Measurements from ENCODE around the gene NRF1.

The NRF1 gene

DNA sequence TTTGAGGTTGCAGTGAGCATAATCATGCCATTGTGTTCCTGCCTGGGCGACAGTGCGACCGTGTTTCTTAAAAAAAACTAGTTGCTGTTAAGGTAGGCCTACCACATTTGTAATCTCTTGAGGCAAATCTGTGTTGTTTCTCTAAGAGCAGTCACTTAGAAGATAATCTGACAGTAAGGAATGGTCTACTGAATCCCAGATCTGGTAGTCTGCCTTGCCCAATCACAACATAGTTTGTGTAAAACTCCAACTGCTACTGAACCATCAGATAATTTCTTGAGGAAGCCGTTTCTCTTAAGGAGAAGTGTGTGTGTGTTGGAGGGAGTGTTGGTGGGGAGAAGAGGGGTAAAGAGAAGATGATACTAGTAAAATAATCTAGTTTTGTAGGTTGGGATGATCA lies 5.0 kb downstream of the NRF1 start:
- H2AFZ ChIP-seq (ENCODE audit: low read length) = no peak overlapping the region
- H3K27me3 ChIP-seq (ENCODE audit: insufficient read depth, low read length) = no peaks in the 10 kb centered on the region
- H4K20me1 ChIP-seq (ENCODE audit: insufficient read depth, low read length) = no peaks in the 10 kb centered on the region
- peak overlapping the region; percentile 13; the same call in 1 of the 2 replicates for H3K9ac ChIP-seq (ENCODE audit: low read length)
- H3K4me3 ChIP-seq (ENCODE audit: low read depth, low read length, poor library complexity, severe bottlenecking) = no peak overlapping the region
- peak overlapping the region; percentile 88 for H3K27ac ChIP-seq (ENCODE audit: low read depth, low read length, poor library complexity, severe bottlenecking)
- H3K9me2 ChIP-seq (ENCODE audit: low read depth, low read length) = no peaks in the 10 kb centered on the region
- peaks cover 5% of the 10 kb centered on the region for H3K36me3 ChIP-seq (ENCODE audit: insufficient read depth, low read length)
- TF ChIP-seq EZH2 (IDR thresholded peaks at IDR 0.05; ENCODE audit: borderline replicate concordance, low read length) = no peak
- TF ChIP-seq, protein P1, sequence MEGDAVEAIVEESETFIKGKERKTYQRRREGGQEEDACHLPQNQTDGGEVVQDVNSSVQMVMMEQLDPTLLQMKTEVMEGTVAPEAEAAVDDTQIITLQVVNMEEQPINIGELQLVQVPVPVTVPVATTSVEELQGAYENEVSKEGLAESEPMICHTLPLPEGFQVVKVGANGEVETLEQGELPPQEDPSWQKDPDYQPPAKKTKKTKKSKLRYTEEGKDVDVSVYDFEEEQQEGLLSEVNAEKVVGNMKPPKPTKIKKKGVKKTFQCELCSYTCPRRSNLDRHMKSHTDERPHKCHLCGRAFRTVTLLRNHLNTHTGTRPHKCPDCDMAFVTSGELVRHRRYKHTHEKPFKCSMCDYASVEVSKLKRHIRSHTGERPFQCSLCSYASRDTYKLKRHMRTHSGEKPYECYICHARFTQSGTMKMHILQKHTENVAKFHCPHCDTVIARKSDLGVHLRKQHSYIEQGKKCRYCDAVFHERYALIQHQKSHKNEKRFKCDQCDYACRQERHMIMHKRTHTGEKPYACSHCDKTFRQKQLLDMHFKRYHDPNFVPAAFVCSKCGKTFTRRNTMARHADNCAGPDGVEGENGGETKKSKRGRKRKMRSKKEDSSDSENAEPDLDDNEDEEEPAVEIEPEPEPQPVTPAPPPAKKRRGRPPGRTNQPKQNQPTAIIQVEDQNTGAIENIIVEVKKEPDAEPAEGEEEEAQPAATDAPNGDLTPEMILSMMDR (IDR thresholded peaks at IDR 0.05; ENCODE audit: low read length) = no peak
- peaks cover 57% of the 10 kb centered on the region for H3K4me1 ChIP-seq (ENCODE audit: insufficient read depth, low read length, severe bottlenecking)
- H3K4me2 ChIP-seq (ENCODE audit: low read length) = peak overlapping the region; percentile 27; the same call in 1 of the 2 replicates
- H3K79me2 ChIP-seq (ENCODE audit: insufficient read depth, low read length) = peaks cover 90% of the 10 kb centered on the region
- H3F3A ChIP-seq (ENCODE audit: insufficient read depth, low read length) = no peaks in the 10 kb centered on the region; the same call in 1 of the 2 replicates
- no peaks in the 10 kb centered on the region for H3K9me3 ChIP-seq (ENCODE audit: low read length)

DNA sequence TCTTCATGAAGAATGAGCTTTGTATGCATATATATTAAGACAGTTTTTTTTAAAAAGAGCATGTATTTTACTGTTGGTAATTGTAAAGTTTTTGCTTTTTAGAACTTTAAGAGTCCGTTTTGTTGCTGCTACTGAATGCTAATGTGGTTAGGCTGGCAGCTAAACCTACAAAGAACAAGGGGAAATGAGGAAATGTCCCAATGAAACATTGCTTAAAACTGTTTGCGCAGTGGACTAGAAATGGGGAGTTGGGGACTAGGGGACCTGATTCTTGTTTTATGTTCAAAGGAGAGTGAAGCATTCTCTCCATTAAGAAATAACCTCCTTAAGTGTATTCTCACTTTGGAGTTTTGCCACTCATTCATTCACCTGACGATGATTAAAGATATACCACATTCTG lies 5.7 kb downstream of the NRF1 start:
- no peaks in the 10 kb centered on the region for H4K20me1 ChIP-seq (ENCODE audit: insufficient read depth, low read length)

DNA sequence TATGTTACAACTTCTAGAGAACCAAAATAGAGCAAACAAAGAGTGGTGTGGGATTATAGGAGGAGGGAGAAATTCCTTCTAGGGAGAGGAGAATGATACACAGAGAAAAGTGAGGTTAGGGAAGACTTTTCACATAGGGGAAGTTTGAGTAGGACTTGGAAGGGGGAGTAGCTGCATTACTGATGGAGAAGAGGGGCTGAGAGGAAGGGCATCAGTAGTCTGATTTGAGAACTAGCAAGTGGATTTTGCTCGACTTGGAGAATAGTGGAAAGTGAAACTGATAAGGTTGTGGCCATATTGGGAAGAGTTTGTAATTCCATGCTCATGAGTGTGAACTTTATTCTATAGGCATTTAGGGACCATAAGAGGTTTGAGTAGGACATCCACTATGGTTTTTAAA lies 6.1 kb downstream of the NRF1 start:
- Histone ChIP-seq H3K36me3 (ENCODE audit: insufficient read depth, low read length) (peaks cover 5% of the 10 kb centered on the region), H2AFZ (ENCODE audit: low read length) (no peak overlapping the region), H3K79me2 (ENCODE audit: insufficient read depth, low read length) (peaks cover 96% of the 10 kb centered on the region), H3K27ac (ENCODE audit: low read depth, low read length, poor library complexity, severe bottlenecking) (no peak overlapping the region), H3F3A (ENCODE audit: insufficient read depth, low read length) (no peaks in the 10 kb centered on the region; the same call in 1 of the 2 replicates), H3K27me3 (ENCODE audit: insufficient read depth, low read length) (no peaks in the 10 kb centered on the region), H4K20me1 (ENCODE audit: insufficient read depth, low read length) (no peaks in the 10 kb centered on the region), H3K9ac (ENCODE audit: low read length) (no peak overlapping the region), H3K4me2 (ENCODE audit: low read length) (no peak overlapping the region; the same call in 1 of the 2 replicates), H3K9me2 (ENCODE audit: low read depth, low read length) (no peaks in the 10 kb centered on the region), H3K4me3 (ENCODE audit: low read depth, low read length, poor library complexity, severe bottlenecking) (no peak overlapping the region), H3K9me3 (ENCODE audit: low read length) (no peaks in the 10 kb centered on the region), H3K4me1 (ENCODE audit: insufficient read depth, low read length, severe bottlenecking) (peaks cover 59% of the 10 kb centered on the region)
- TF ChIP-seq, protein P1 (IDR thresholded peaks at IDR 0.05; ENCODE audit: low read length) = no peak
- TF ChIP-seq EZH2 (IDR thresholded peaks at IDR 0.05; ENCODE audit: borderline replicate concordance, low read length) = no peak

More for the DNA sequence above, 5.7 kb downstream of the NRF1 start:
- peaks cover 57% of the 10 kb centered on the region for H3K4me1 ChIP-seq (ENCODE audit: insufficient read depth, low read length, severe bottlenecking)
- no peaks in the 10 kb centered on the region for H3K9me3 ChIP-seq (ENCODE audit: low read length)
- H3K4me2 ChIP-seq (ENCODE audit: low read length) = no peak overlapping the region; the same call in 1 of the 2 replicates
- H2AFZ ChIP-seq (ENCODE audit: low read length) = no peak overlapping the region
- peaks cover 5% of the 10 kb centered on the region for H3K36me3 ChIP-seq (ENCODE audit: insufficient read depth, low read length)
- TF ChIP-seq, protein P1 (IDR thresholded peaks at IDR 0.05; ENCODE audit: low read length) = no peak
- no peak for TF ChIP-seq EZH2 (IDR thresholded peaks at IDR 0.05; ENCODE audit: borderline replicate concordance, low read length)
- H3K79me2 ChIP-seq (ENCODE audit: insufficient read depth, low read length) = peaks cover 96% of the 10 kb centered on the region
- H3K9ac ChIP-seq (ENCODE audit: low read length) = no peak overlapping the region
- H3F3A ChIP-seq (ENCODE audit: insufficient read depth, low read length) = no peaks in the 10 kb centered on the region; the same call in 1 of the 2 replicates
- no peaks in the 10 kb centered on the region for H3K27me3 ChIP-seq (ENCODE audit: insufficient read depth, low read length)
- H3K27ac ChIP-seq (ENCODE audit: low read depth, low read length, poor library complexity, severe bottlenecking) = peak overlapping the region; percentile 88
- H3K4me3 ChIP-seq (ENCODE audit: low read depth, low read length, poor library complexity, severe bottlenecking) = no peak overlapping the region
- no peaks in the 10 kb centered on the region for H3K9me2 ChIP-seq (ENCODE audit: low read depth, low read length)
